ENCODE measurements around the gene KCNK2.

The KCNK2 gene

GRCh38 chr1:215264649-215265048 lies 182.1 kb downstream of the KCNK2 start:
- no peak for TF ChIP-seq CTCF (IDR thresholded peaks at IDR 0.05; ENCODE audit: extremely low read depth, missing control alignments)

GRCh38 chr1:215267495-215267894 lies 185.0 kb downstream of the KCNK2 start:
- no peak for TF ChIP-seq CTCF (IDR thresholded peaks at IDR 0.05; ENCODE audit: extremely low read depth, missing control alignments)
- no peak for DNase-seq (ENCODE audit: low spot score)

More at GRCh38 chr1:215264649-215265048, 182.1 kb downstream of the KCNK2 start:
- no peak for DNase-seq (ENCODE audit: low spot score)

GRCh38 chr1:215269955-215270354 lies 187.4 kb downstream of the KCNK2 start:
- TF ChIP-seq CTCF (IDR thresholded peaks at IDR 0.05; ENCODE audit: extremely low read depth, missing control alignments) = no peak
- DNase-seq (ENCODE audit: low spot score) = no peak

GRCh38 chr1:215273838-215274516 lies 191.4 kb downstream of the KCNK2 start:
- DNase-seq (ENCODE audit: low spot score) = no peak
- no peak for TF ChIP-seq CTCF (IDR thresholded peaks at IDR 0.05; ENCODE audit: extremely low read depth, missing control alignments)

- no peak for TF ChIP-seq CTCF (IDR thresholded peaks at IDR 0.05; ENCODE audit: extremely low read depth, missing control alignments)
Observed at GRCh38 chr1:215276582-215276981, 194.0 kb downstream of the KCNK2 start.

GRCh38 chr1:215277532-215277931 lies 195.0 kb downstream of the KCNK2 start:
- no peak for DNase-seq (ENCODE audit: low spot score)
- no peak for TF ChIP-seq CTCF (IDR thresholded peaks at IDR 0.05; ENCODE audit: extremely low read depth, missing control alignments)

More at GRCh38 chr1:215276582-215276981, 194.0 kb downstream of the KCNK2 start:
- DNase-seq (ENCODE audit: low spot score) = no peak

- DNase-seq (ENCODE audit: low spot score) = no peak
- no peak for TF ChIP-seq CTCF (IDR thresholded peaks at IDR 0.05; ENCODE audit: extremely low read depth, missing control alignments)
Observed at GRCh38 chr1:215279682-215280081, 197.1 kb downstream of the KCNK2 start.
